A549 (cell line): Measurements from ENCODE around the gene SLC38A2. TPM values are rescaled to one million over a fixed set of nuclear protein-coding genes. Genes with fewer than 3 reads are reported as not detected.

Experiments used
- ATAC-seq, 2 experiments: fragments of 200-7000 bp in 1 of 2; fragments of >200 bp in 1 of 2; cut with Nextera tagmentation in 1 of 2; cut with Tn5 transposase in 1 of 2; 3 replicates each; pipeline versions ENCODE4 v1.8.0 to v1.9.1; 2018 to 2020; ENCODE audit warnings: mild to moderate bottlenecking in 1 of 2, moderate library complexity in 1 of 2
- CTCF ChIA-PET: fragments of 300-600 bp; sonication (Branson Sonifier 250); formaldehyde crosslinking; extraction: SDS; loops from one replicate; lab custom pipeline; 2021; ENCODE audit warnings: antibody characterized with exemption, inconsistent platforms; lab: Yijun Ruan, JAX
- POLR2A ChIA-PET: fragments of 350-600 bp; formaldehyde crosslinking; extraction: SDS; loops from one replicate; lab custom pipeline; 2021; ENCODE audit warnings: antibody characterized with exemption, inconsistent platforms; lab: Yijun Ruan, JAX
- DNase-seq, 2 experiments: peaks; one replicate each; pipeline versions ENCODE4 v3.0.0 to v3.0.0-alpha.2; 2011 to 2016; ENCODE audit warnings: low read depth in 1 of 2, low spot score in 1 of 2
- FAIRE-seq: peaks from 2 replicates; lab custom pipeline; 2011; peaks lifted over from hg19 to GRCh38; lab: Jason Lieb, UNC
- H3K27ac ChIP-seq, 2 experiments: fragments of >200 bp; sonication (Bioruptor Twin); formaldehyde crosslinking; 3 replicates each; pipeline ENCODE4 v1.5.1; 2016 to 2017
- H3K4me1 ChIP-seq: fragments of >200 bp; sonication (Bioruptor Twin); formaldehyde crosslinking; 3 replicates; pipeline ENCODE4 v1.6.1; 2016
- H3K4me2 ChIP-seq: fragments of >200 bp; sonication (Bioruptor Twin); formaldehyde crosslinking; 3 replicates; pipeline ENCODE4 v1.6.1; 2016
- H3K4me3 ChIP-seq: fragments of >200 bp; sonication (Bioruptor Twin); formaldehyde crosslinking; 3 replicates; pipeline ENCODE4 v1.5.1; 2016
- H3K9me3 ChIP-seq: fragments of >200 bp; sonication (Bioruptor Twin); formaldehyde crosslinking; 3 replicates; pipeline ENCODE4 v1.6.1; 2016
- BCL3 ChIP-seq: fragments of >200 bp; sonication (Bioruptor Twin); formaldehyde crosslinking; IDR thresholded peaks from 3 replicates; pipeline ENCODE4 v1.6.1; 2016
- BHLHE40 ChIP-seq: IDR thresholded peaks from 2 replicates; pipeline ENCODE4 v1.6.1; 2012; ENCODE audit warnings: low read depth, low read length, inconsistent platforms
- CEBPB ChIP-seq, 2 experiments: fragments of >200 bp in 1 of 2; sonication (Bioruptor Twin) in 1 of 2; formaldehyde crosslinking in 1 of 2; IDR thresholded peaks; 2 replicates each; pipeline ENCODE4 v1.6.1; 2012 to 2016
- CHD2 ChIP-seq: fragments of 150-350 bp; IDR thresholded peaks from 2 replicates; pipeline ENCODE4 v1.6.1; 2014; ENCODE audit warnings: low read length; ENCODE audit not compliant: partially characterized antibody
- E2F6 ChIP-seq: IDR thresholded peaks from 2 replicates; pipeline ENCODE4 v1.6.1; 2012; ENCODE audit warnings: low read depth, borderline replicate concordance
- EHF ChIP-seq: fragments of 250-450 bp; sonication (Bioruptor Pico); IDR thresholded peaks from 2 replicates; pipeline ENCODE4 v1.5.0; 2020; ENCODE audit warnings: mild to moderate bottlenecking
- EP300 ChIP-seq, 2 experiments: fragments of >200 bp; sonication (Bioruptor Twin); formaldehyde crosslinking; IDR thresholded peaks; 2 replicates in 1 of 2; 3 replicates in 1 of 2; pipeline ENCODE4 v1.6.1; 2016 to 2017
- GATA3 ChIP-seq: IDR thresholded peaks from 2 replicates; pipeline ENCODE4 v1.6.1; 2012; ENCODE audit warnings: borderline replicate concordance
- HDAC2 ChIP-seq: fragments of 200-600 bp; sonication (generic); IDR thresholded peaks from 2 replicates; pipeline ENCODE4 v1.6.1; 2016
- HMGXB4 ChIP-seq: fragments of 250-450 bp; sonication (Bioruptor Pico); IDR thresholded peaks from 2 replicates; pipeline ENCODE4 v1.5.0; 2021; ENCODE audit warnings: mild to moderate bottlenecking, moderate library complexity, borderline replicate concordance
- HOXB13 ChIP-seq: fragments of 250-450 bp; sonication (Bioruptor Pico); IDR thresholded peaks from 2 replicates; pipeline ENCODE4 v1.5.0; 2020; ENCODE audit warnings: low read depth, mild to moderate bottlenecking, moderate library complexity
- JUN ChIP-seq, 2 experiments: fragments of >200 bp; sonication (Bioruptor Twin); formaldehyde crosslinking; IDR thresholded peaks; 2 replicates in 1 of 2; 3 replicates in 1 of 2; pipeline ENCODE4 v1.6.1; 2016 to 2017
- KDM1A ChIP-seq: fragments of 200-600 bp; sonication (generic); IDR thresholded peaks from 2 replicates; pipeline ENCODE4 v1.6.1; 2016; ENCODE audit warnings: low read depth, mild to moderate bottlenecking
- MAFK ChIP-seq: fragments of 450-650 bp; IDR thresholded peaks from 2 replicates; pipeline ENCODE4 v1.6.1; 2014; ENCODE audit not compliant: partially characterized antibody
- MAX ChIP-seq: IDR thresholded peaks from 2 replicates; pipeline ENCODE4 v1.6.1; 2012
- MAZ ChIP-seq: fragments of 150-350 bp; IDR thresholded peaks from 2 replicates; pipeline ENCODE4 v1.6.1; 2014; ENCODE audit warnings: antibody characterized with exemption, low read depth, low read length, borderline replicate concordance
- MYC ChIP-seq: IDR thresholded peaks from 2 replicates; pipeline ENCODE4 v1.6.1; 2012; ENCODE audit warnings: mild to moderate bottlenecking, inconsistent platforms, low read length, improper control_type of control experiment, borderline replicate concordance
- PBX3 ChIP-seq: IDR thresholded peaks from 2 replicates; pipeline ENCODE4 v1.6.1; 2012
- PHF8 ChIP-seq: fragments of 200-600 bp; sonication (generic); IDR thresholded peaks from 2 replicates; pipeline ENCODE4 v1.6.1; 2016; ENCODE audit warnings: low read depth, mild to moderate bottlenecking, antibody characterized with exemption, moderate library complexity, borderline replicate concordance
- POLR2A ChIP-seq: IDR thresholded peaks from 2 replicates; pipeline ENCODE4 v1.6.1; 2012; ENCODE audit warnings: mild to moderate bottlenecking, low read length
- RFX5 ChIP-seq: fragments of 450-650 bp; IDR thresholded peaks from 2 replicates; pipeline ENCODE4 v1.7.1; 2014; ENCODE audit warnings: antibody characterized with exemption, mild to moderate bottlenecking, moderate library complexity
- SMC3 ChIP-seq: fragments of >200 bp; sonication (Bioruptor Twin); formaldehyde crosslinking; IDR thresholded peaks from 3 replicates; pipeline ENCODE4 v1.6.1; 2018; ENCODE audit warnings: inconsistent platforms
- SREBF2 ChIP-seq: fragments of 450-650 bp; IDR thresholded peaks from 2 replicates; pipeline ENCODE4 v1.6.1; 2014; ENCODE audit warnings: mild to moderate bottlenecking, moderate library complexity
- TFCP2L1 ChIP-seq: fragments of 250-450 bp; sonication (Bioruptor Pico); IDR thresholded peaks from 2 replicates; pipeline ENCODE4 v1.5.0; 2021; ENCODE audit warnings: mild to moderate bottlenecking
- TP53 ChIP-seq: fragments of 250-450 bp; sonication (Bioruptor Pico); IDR thresholded peaks from 2 replicates; pipeline ENCODE4 v1.5.0; 2021; ENCODE audit warnings: mild to moderate bottlenecking, moderate library complexity
- USF2 ChIP-seq: fragments of 450-650 bp; IDR thresholded peaks from 2 replicates; pipeline ENCODE4 v1.6.1; 2014; ENCODE audit warnings: antibody characterized with exemption
- ZC3H11A ChIP-seq: fragments of 450-650 bp; IDR thresholded peaks from 2 replicates; pipeline ENCODE4 v1.6.1; 2014; ENCODE audit warnings: antibody characterized with exemption, mild to moderate bottlenecking
- ZSCAN20 ChIP-seq: fragments of 250-450 bp; sonication (Bioruptor Pico); IDR thresholded peaks from 2 replicates; pipeline ENCODE4 v1.8.0; 2022; ENCODE audit warnings: mild to moderate bottlenecking, moderate library complexity
- WGBS: methylation state at CpG from one replicate; pipeline ENCODE4 v1.1.6; 2017; ENCODE audit errors: missing lambda C conversion rate; 5-methylcytosine and 5-hydroxymethylcytosine counted together
- polyA plus RNA-seq, 4 experiments: library from polyadenylated mRNA; depleted of rRNA in 3 of 4; stranded (reverse); fragments of >200 nt; fragmentation: RNase III in 1 of 4; extraction: RNeasy Plus Mini Kit Qiagen cat#74134 plus additional on column Dnase treatment in 1 of 4; gene quantifications; 2 replicates in 3 of 4; 3 replicates in 1 of 4; pipeline ENCODE4 v1.2.3, GENCODE V29; 2011 to 2017

The SLC38A2 gene
- polyA plus RNA-seq, 2 of the 4 experiments (the other 2 are of a cell fraction) = 187 to 519 TPM

GRCh38 chr12:46378530-46378929 lies 6.0 kb upstream of the SLC38A2 start:
- peaks cover 14% of the 10 kb centered on the region for H3K4me1 ChIP-seq
- no peaks in the 10 kb centered on the region for H3K9me3 ChIP-seq
- H3K4me3 ChIP-seq = no peak overlapping the region
- ATAC-seq (no peak), FAIRE-seq (no peak), DNase-seq (no peak)
- CTCF ChIA-PET = interaction anchor here (1.2 to 1.4 kb wide), 2 partner anchors 73 to 283 kb away, joined by 3 read pairs; no protein-coding TSS in a partner anchor
- WGBS = 88% methylated on average over 1 of the region's 1 CpG
- TF ChIP-seq MYC (no peak), BCL3 (no peak), MAFK (no peak)
- TF ChIP-seq, all 56 proteins: peak for 0
- no peak overlapping the region for H3K4me2 ChIP-seq
- H3K27ac ChIP-seq = no peak overlapping the region
- POLR2A ChIA-PET = no interaction called here

- peak overlapping the region in 1 of 2 experiments; percentile 12; a peak in 1 of 6 replicates for H3K27ac ChIP-seq
- ChIA-PET POLR2A (interaction anchor here (0.7 kb wide), 1 partner anchor 96 kb away, joined by 3 read pairs; no protein-coding TSS in a partner anchor), CTCF (interaction anchor here (1.4 kb wide), 1 partner anchor 283 kb away, joined by 3 read pairs; no protein-coding TSS in a partner anchor)
- H3K4me2 ChIP-seq = no peak overlapping the region
- peaks cover 15% of the 10 kb centered on the region for H3K4me1 ChIP-seq
- TF ChIP-seq RFX5 (no peak), EP300 (IDR thresholded peaks at IDR 0.05) (no peak), BHLHE40 (no peak), CHD2 (no peak), HDAC2 (no peak), PBX3 (no peak), JUN (IDR thresholded peaks at IDR 0.05) (no peak), MAZ (no peak), TP53 (CRISPR knock-in tag) (no peak), POLR2A (no peak), KDM1A (no peak), SREBF2 (no peak), HOXB13 (CRISPR knock-in tag) (no peak), BCL3 (no peak), E2F6 (no peak)
- TF ChIP-seq, all 56 proteins: peak for 0
- Histone ChIP-seq H3K4me3 (no peak overlapping the region), H3K9me3 (no peaks in the 10 kb centered on the region)
- DNase-seq = no peak
- ATAC-seq = no peak
- no peak for FAIRE-seq
- 71% methylated on average over 3 of the region's 3 CpGs for WGBS
Measured at GRCh38 chr12:46377678-46378077, 5.1 kb upstream of the SLC38A2 start.

- no peak for FAIRE-seq
- H3K27ac ChIP-seq = 0 out of 6 replicates have a peak overlapping the region, but pooled peaks of 1 of the 2 experiments have one; percentile 3
- DNase-seq = no peak
- POLR2A ChIA-PET = no interaction called here
- no peak for TF ChIP-seq GATA3
- TF ChIP-seq SMC3 = no peak
- no peak for TF ChIP-seq CEBPB (IDR thresholded peaks at IDR 0.05)
- no peak for TF ChIP-seq ZC3H11A
- TF ChIP-seq TP53 (CRISPR knock-in tag) = no peak
- TF ChIP-seq HMGXB4 (CRISPR knock-in tag) = no peak
- TF ChIP-seq ZSCAN20 = no peak
- no peak for TF ChIP-seq MAX
- no peak for TF ChIP-seq PHF8
- no peak for TF ChIP-seq EHF
- TF ChIP-seq CHD2 = no peak
- no peak for TF ChIP-seq MYC
- no peak for TF ChIP-seq TFCP2L1 (CRISPR knock-in tag)
- TF ChIP-seq USF2 = no peak
- TF ChIP-seq, all 56 proteins: peak for 0
- 89% methylated on average over 1 of the region's 1 CpG for WGBS
- CTCF ChIA-PET = interaction anchor here (0.7 to 1.4 kb wide), 6 partner anchors 151 to 556 kb away, joined by 3 to 5 read pairs (median 4); no protein-coding TSS in a partner anchor
- no peaks in the 10 kb centered on the region for H3K9me3 ChIP-seq
- no peak overlapping the region for H3K4me2 ChIP-seq
- peaks cover 9% of the 10 kb centered on the region for H3K4me1 ChIP-seq
- H3K4me3 ChIP-seq = no peak overlapping the region
- no peak for ATAC-seq
Measured at GRCh38 chr12:46376579-46376978, 4.0 kb upstream of the SLC38A2 start.
